NCI-H510A (cell line): Measurements from ENCODE around the gene WBP1L.
"Not testable (repeated sequence)": the region's sequence is repeated elsewhere in the genome, so short reads cannot be mapped to it uniquely, and the experiment has no call there.

ENCODE experiments used
- DNase-seq: peaks from one replicate; lab custom pipeline; 2025; lab: John Stamatoyannopoulos, UW

WBP1L gene

DNA sequence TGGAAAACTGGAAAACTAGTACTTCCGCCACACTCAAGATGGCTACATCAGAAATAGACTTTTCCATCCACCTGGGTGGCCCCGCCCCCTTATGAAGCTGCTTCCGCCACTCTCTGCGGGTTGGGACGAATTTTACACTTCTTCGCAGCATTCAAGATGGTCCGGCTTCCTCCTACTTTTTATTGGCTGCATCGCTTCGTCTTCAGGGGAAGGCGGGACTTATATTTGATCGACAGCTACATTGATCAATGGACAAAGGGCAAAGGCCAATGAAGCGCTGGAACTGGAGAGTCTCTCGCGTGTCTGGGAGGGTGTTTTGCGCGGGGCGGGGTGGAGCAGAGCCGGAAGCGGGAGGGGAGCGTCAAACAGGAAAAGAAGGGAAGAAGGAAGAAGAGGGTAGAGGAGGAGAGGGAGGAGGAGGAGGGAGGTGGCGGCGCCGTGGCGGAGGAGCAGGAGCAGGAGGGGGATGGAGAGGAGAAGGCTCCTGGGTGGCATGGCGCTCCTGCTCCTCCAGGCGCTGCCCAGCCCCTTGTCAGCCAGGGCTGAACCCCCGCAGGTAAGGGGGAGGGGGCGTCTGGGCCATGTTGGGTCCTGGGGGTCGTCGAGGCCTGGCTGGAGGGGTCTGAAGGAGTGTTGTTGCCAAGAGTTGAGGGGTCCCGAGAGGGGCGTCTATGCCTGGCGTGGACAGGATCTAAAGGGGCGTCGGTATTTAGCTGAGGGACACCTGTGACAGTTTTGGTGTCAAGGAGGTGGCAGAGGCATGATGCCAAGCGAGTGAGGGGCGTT, at the start of gene WBP1L:
WBP1L (plus strand) TSS at position 361 of the 786 bp plus-strand sequence; CDS start at position 467, 106 bp downstream.
- DNase-seq: peak; percentile 97

DNA sequence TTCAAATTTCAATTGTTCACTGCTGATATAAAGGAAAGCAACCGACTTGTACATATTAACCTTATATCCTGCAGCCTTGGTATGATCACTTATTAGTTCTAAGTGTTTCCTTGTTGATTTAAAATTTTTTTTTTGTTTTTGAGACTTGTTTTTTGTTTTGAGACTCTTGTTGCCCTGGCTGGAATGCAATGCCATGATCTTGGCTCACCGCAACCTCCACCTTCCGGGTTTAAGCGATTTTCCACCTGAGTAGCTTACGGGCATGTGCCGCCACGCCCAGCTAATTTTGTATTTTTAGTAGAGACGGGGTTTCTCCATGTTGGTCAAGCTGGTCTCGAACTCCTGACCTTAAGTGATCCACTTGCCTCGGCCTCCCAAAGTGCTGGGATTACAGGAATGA, 48.3 kb upstream of the WBP1L start:
- not testable (repeated sequence) for DNase-seq

GRCh38 chr10:102696736-102697135, 47.0 kb upstream of the WBP1L start:
- no peak for DNase-seq

GRCh38 chr10:102698894-102699293, 44.9 kb upstream of the WBP1L start:
- DNase-seq: no peak

GRCh38 chr10:102701272-102701671, 42.5 kb upstream of the WBP1L start:
- no peak for DNase-seq

GRCh38 chr10:102701796-102702195, 42.0 kb upstream of the WBP1L start:
- no peak for DNase-seq

GRCh38 chr10:102702742-102703141, 41.0 kb upstream of the WBP1L start:
- DNase-seq: no peak

- no peak for DNase-seq
Observed at GRCh38 chr10:102704915-102705314, 38.8 kb upstream of the WBP1L start.

DNA sequence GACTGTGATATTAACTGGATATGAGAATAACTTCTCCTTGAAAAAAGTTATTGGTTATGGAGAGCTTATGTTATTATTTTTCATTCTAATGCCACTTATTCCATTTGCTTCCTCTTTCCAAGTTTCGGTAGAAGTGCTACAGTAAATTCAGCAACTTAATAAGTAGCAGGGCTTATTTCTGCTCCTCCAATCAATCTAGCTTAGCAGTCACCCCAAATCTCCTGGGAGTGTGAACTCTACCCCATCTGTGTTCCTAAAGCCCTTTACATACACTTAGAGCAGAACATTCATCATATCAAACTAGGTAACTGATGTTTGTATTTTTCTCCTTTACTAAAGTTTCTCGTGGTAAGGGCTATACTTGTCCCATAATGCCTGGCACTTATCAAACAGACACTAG, 38.2 kb upstream of the WBP1L start:
- no peak for DNase-seq

GRCh38 chr10:102710609-102711008, 33.1 kb upstream of the WBP1L start:
- DNase-seq: no peak

GRCh38 chr10:102712089-102712488, 31.7 kb upstream of the WBP1L start:
- DNase-seq: no peak

DNA sequence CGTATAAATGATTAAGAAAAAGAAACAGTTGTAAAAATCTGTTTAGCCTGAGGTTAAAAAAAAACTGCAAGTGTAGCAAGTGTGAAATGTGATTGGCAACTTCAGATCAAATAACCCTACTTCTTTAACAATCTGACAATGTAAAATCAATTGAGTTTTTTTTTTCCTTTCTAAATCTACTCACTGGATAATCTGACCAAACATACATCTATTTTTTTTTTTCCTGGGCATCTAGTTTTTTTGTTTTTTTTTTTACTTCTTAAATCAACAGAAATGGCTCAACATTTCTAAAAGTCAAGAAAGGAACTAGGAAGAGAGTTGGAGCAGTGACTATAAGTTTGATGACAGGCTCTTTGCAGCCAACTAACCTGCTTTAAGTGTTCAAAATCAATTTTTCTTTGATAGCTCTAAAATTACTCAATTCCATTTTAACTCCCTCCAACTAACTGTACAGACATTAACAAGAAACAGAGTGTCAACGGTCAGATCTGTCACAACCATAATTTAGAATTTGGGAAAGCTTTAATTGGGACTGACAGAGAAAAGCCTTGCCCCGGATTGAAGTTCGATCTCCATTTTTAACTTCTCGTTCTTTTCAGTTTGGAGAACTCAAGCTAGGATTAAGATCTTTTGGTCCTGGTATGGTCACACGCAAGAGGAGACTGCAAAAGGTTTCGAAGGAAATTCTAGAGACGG, 30.8 kb upstream of the WBP1L start:
- DNase-seq: no peak

GRCh38 chr10:102713539-102713813, 30.3 kb upstream of the WBP1L start:
- DNase-seq: no peak

- DNase-seq: peak; percentile 97
Observed at GRCh38 chr10:102713814-102714620, 29.7 kb upstream of the WBP1L start, which contains the start of gene ARL3. ARL3 (minus strand) TSS chr10:102714397; CDS start chr10:102714275, 122 bp downstream.

GRCh38 chr10:102714621-102715455, 28.9 kb upstream of the WBP1L start, which contains the start of gene SFXN2:
SFXN2 (plus strand) TSS chr10:102714636; CDS start chr10:102726637, 12,001 bp downstream.
- DNase-seq: no peak

DNA sequence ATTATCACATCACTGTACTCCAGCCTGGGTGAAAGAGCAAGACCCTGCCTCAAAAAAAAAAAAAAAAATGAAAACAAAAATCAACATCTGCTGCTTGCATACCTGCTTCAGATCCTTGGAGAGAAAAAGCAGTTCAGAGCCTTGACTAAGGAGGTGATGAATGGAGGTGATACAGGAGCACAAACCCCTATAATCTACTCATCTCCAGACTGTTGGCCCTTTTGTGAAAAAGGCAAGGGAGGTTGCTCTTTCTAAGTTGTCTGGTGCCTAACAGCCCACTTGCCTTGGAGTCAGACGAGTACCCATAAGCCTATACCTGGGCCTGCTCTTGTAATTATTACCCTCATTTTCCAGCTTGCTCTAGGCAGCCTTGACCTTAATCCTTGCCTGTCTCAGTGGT, 27.9 kb upstream of the WBP1L start:
- DNase-seq: no peak

DNA sequence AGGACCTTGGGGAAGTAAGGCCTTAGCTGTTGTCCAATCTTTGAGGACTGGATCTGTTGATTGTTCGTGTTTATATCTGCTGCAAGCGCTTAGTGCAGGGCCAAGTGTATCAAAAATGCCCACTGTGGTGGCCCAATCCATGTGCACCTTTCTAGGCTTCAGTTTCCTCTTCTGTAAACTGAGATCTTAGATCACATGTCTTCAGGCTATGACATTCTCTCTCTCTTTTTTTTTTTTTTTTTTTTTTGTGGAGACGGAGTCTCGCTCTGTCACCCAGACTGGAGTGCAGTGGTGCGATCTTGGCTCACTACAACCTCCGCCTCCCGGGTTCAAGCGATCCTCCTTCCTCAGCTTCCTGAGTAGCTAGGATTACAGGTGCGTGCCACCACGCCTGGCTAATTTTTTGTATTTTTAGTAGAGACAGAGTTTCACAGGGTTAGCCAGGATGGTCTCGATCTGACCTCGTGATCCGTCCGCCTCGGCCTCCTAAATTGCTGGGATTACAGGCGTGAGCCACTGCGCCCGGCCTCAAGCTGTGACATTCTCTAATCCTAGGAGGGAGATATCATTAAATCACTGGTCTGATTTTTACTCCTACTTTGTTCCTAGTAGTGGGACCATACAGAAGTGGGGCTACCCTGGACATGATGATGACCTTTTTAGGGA, 26.7 kb upstream of the WBP1L start:
- DNase-seq: not testable (repeated sequence)

- no peak for DNase-seq
Observed at GRCh38 chr10:102718220-102718619, 25.5 kb upstream of the WBP1L start.

DNA sequence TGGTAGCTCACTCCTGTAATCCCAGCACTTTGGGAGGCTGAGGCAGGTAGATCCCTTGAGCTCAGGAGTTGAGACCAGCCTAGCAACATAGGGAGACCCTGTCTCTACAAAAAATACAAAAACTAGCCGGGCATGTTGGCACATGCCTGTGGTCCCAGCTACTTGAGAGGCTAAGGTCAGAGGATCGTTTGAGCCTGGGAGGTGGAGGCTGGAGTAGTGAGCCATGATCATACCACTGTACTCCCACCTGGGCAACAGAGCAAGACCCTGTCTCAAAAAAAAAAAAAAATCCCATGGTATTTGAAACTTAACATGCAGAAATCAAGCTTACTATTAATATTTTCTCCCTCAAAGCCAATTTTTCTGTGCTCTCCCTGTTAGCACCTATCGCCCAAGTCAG, 23.4 kb upstream of the WBP1L start:
- DNase-seq: no peak

DNA sequence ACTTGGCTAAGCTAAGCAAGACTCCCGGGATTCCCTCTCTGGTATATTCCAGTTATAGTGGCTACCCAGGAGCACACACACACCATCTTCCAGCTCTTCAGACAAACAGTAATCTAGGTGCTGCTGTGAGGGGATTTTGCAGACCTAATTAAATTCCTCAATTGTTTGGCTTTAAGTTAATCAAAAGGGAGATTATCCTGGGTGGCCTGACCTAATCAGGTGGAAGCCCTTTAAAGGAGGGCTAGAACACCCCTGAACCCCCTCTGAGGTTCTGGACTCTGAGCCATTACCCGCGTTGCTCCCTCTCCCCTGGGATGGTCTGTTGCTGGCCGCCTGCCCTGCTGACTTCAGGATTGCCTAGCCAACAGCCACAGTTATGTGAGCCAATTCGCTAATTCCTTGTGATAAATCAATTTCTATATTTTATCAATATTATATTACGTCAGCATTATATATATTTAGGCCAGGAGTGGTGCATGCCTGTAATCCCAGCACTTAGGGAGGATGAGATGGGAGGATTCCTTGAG, 22.9 kb upstream of the WBP1L start:
- no peak for DNase-seq

- no peak for DNase-seq
Observed at GRCh38 chr10:102721954-102722353, 21.8 kb upstream of the WBP1L start.
